ENCODE measurements around the gene XG.

- TF ChIP-seq CTCF (IDR thresholded peaks at IDR 0.05; ENCODE audit: insufficient read depth, low read length, poor library complexity, severe bottlenecking) (no peak), EZH2phosphoT487 (conservative IDR thresholded peaks at IDR 0.05; ENCODE audit: low read length) (no peak)
Measured at GRCh38 chrX:2817036-2817435, 65.2 kb downstream of the XG start.

Measured in SU-DHL-6 (cell line).